GM19324 (cell line): ENCODE results near the gene CAMSAP2.
A peak's percentile ranks its signal among the peaks of the same experiment; 100 is the strongest.

Source experiments
- ATAC-seq: cut with Tn5 transposase; IDR thresholded peaks from one replicate; pipeline ENCODE4 v1.9.1; 2021; ENCODE audit warnings: mild to moderate bottlenecking, moderate library complexity; ENCODE audit not compliant: unreplicated experiment, low FRiP score

Gene CAMSAP2

GRCh38 chr1:200874694-200875093, 136.0 kb downstream of the CAMSAP2 start:
- ATAC-seq: no peak

DNA sequence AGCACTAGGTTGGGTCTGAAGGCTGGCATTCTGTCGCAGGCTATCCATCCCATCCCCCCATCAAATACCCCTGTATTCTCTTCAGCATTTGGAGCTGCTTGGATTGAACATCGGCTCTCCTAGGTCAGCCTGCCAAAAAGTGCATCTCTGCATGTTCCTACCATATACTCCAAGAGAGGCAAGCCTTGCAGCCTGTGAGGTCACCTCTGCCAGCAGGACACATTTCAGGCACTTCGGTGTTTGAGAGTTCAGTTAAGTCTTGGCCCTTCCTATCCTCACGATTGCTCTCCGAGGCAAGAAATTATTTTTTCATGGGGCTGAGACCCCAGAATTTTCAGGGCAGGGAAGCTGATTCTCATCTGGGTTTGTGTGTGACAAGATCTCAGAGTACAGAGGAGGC, 136.7 kb downstream of the CAMSAP2 start:
- no peak for ATAC-seq

DNA sequence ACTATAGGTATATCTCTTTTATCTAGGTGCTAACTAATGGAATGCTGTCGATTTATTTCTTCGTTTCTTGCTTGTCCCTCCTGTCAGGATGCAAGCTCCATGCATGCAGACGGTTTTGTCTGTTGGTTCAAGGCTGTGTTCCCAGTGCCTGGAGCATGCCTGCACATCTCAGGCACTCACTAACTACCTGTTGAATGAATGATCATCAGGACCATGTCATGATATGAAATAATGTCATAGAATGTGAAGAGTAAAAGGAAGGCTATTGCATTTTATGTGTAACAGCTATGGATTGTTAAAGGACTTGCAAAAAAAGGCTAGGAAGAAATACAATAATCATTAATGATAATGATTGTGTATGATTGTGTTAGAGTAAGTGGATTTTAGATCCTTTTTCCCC, 138.3 kb downstream of the CAMSAP2 start:
- no peak for ATAC-seq

DNA sequence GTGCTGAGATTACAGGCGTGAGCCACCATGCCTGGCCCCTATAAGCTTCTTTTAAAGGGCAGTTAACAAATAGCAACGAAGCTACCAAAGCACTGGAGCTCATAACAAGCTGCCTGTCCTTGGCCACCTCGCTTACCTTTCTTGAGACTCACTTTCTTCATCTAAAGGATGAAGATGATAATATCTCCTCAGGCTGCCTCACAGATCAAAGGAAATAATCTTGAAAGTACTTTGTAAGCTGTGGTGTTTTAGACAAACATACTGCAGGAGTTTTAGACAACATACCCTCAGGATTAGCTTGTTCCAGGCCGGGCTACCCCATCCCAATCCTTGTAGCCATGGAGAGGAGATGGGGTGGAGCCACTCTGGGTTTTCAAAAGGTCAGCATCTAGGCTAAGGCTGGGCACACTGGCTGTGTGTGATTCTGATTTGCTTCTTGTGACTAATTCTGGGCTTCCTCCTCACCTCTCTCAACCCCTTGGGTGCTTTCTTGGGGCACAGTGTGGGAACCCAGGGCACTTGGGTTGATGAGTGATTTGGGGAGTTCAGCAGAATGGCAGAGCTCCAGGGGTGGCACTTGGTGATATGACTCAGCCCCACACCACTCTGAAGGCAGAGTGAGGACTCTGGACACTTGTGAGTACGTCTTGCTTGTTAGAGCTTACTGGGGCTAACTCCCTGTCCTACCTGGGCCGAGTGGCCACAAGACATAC, 139.3 kb downstream of the CAMSAP2 start:
- ATAC-seq: peak; percentile 63

DNA sequence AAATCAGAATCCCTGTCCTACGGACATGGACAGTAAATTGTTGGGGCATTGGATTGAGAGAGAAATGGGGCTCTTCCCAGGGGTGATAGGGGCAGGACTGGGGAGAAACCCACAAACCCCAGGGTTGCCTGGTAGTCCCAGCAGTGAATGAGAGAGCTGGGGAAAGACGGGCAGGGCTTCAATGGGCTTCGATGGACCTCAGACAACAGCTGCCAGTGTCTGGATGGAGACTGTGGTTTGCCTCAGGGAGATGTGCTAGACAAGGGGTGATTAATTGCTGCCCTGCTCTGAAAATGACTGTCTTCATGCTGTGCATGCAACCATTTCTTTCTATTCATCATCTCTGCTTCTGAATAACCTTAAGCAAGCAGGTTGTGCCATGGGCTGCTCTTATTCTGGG, 141.5 kb downstream of the CAMSAP2 start:
- ATAC-seq: no peak

DNA sequence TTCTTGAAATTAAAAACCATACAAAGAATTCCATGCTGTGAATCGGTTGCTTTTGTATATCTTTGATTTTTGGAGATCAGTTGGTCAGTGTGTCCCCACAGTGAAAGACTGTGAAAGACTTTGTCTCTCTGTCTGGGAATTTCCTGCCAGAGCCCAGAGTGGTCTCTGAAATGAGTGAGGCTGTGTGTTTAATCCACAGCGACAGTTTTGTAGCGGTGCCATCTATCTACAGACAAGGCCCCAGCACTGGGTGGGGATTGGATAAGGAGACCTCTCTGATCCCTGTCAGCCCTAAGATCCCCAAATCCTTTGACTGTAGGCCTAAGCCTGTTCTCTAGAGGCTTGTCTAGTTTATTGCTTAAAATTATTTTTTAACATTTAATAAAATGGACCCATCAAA, 144.4 kb downstream of the CAMSAP2 start:
- ATAC-seq: no peak

- ATAC-seq: no peak
Observed at GRCh38 chr1:200885623-200886402, 147.1 kb downstream of the CAMSAP2 start.

DNA sequence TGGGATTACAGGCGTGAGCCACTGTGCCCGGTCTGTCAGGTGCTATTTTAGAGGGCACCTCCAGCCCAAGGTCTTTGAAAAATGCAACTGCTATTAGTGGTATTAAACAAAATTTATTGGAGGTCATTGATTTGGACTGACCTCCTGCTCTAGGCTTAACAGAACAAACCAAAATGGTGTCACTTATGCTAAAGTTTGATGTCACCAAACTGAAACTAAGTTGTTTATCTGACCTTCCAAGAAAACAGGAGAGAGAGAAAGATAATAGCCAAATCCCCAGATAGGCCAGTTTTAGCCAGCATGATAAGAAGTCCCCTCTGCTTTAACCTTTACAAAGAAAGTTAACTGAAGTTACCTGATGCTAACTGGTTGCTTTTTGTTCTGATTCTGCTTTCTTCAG, 147.9 kb downstream of the CAMSAP2 start:
- no peak for ATAC-seq

GRCh38 chr1:200887036-200887435, 148.3 kb downstream of the CAMSAP2 start:
- ATAC-seq: no peak

DNA sequence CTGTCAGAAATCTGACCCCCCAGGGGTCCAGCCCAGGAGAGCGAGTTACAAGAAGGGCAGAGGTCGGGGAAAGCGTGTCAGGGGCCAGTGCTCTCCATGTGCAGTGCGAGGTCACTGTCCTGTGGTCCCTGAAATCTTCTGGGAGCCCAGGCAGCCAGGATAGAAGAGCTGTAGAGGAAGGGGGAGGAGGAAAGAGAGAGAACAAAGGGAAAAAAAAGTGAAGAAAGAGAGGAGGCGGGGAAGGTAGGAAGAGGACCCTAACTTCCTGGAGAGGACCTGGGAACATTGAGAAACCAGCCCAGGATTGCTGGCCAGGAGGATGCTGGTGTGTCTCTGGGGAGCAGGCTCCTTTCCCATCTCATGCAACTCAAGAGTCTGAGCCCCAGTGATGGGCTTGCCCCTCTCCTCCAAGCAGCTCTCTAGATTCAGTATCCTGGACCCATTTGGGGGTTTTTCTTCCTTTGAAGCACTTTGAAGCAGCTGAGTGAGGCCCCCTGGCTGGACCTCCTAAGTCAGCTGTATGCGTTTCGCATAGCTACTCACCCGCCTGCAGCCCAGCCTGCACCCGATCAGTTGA, 149.2 kb downstream of the CAMSAP2 start:
- no peak for ATAC-seq

DNA sequence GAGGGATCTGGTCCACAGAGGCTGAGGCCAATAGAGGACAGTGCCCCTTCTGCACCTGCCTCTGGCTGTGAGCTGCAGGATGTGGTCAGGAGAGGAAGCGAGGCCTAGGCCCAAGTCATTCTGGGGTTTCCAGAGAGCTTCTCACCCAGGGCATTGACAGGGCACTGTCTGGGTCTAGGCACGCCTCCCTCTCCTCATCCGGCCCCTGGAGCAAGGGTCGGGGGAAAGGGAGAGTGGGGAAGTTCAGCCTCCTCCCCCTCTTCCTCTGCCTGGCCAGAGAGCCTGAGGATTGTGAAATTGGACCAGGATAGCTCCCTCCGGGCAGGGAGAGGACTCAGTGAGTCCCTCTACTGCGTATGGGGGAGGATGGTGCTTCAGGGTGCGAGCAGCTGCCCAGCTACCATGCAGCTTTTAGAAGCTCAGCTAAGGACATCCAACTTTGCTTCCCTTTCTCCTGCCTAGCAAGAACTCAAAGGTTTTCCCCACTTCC, 149.7 kb downstream of the CAMSAP2 start:
- ATAC-seq: peak; percentile 87

- no peak for ATAC-seq
Observed at GRCh38 chr1:200889571-200889970, 150.9 kb downstream of the CAMSAP2 start.

DNA sequence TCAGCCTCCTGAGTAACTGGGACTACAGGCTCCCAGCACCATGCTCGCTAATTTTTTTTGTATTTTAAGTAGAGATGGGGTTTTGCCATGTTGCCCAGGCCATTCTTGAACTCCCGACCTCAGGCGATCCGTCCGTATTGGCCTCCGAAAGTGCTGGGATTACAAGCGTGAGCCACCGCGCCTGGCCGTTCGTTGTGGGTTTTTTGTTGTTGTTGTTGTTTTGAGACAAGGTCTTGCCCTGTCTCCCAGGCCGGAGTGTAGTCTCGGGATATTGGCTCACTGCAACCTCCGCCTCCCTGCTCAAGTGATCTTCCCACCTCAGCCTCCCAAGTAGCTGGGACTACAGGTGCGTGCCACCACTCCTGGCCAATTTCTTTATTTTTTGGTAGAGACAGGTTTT, 151.3 kb downstream of the CAMSAP2 start:
- ATAC-seq: no peak

DNA sequence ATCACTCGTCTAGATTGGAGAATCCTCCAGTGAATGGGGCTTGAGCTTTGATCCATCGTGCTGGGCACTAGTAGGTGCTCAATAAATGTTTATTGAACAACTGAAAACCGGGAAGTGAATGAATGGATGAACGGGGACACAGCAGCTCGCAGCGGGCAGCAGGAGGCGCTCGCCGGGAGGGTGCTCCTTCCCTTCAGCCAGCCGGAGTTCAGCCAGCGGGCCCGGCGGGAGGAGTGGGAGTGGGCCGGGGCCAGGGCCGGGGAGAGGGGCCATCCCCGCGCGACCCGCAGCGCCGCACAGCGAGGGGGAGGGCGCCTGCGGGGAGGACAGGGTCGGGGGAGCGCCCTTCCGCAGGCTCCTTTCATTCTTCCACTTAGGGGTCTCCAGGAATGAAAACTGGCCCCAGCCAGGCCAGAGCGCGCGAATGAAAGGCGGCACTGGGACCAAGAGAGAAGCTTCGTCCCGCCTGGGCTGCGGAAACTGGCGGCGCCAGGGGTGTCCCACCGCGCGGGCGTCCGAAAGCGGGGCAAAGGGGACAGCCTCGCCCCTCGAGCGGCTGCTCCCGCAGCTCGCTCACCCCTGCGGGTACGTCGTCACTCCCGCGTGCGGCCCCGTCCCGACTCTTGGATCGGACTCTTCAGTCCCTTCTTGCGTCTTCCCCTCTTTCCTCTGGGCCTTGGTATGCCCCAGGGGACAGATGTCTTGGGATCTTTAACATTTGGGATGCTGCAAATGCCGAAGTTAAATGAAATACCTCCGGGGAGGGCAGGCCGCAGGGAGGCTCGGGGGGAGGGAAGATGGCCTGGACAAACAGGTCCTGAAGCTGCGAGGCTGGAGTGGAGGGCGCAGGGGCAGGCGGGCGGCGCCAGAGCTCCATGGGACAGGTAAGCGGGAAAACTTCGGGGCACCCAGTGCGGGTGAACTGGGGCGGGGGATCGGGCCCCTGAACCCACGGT, 152.4 kb downstream of the CAMSAP2 start:
- no peak for ATAC-seq

DNA sequence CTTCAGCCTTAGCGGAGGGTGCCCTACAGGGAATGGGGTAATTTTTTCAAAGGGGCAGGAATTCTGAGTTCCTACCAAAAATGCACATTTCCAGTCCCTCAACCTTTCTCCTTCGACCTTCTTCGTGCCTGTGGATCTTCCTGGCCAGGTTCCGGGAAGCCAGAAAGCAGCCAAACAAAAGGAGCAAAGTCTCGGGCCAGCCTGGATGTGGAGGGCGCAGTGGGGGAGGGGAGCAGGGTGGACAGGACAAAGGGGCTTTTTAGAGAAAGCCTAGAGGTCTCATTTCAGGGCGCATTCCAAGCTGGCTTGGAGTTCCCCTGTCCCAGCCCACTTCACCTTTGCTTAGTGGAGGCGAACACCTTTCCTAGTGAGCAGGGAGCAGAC, 153.1 kb downstream of the CAMSAP2 start:
- ATAC-seq: no peak

DNA sequence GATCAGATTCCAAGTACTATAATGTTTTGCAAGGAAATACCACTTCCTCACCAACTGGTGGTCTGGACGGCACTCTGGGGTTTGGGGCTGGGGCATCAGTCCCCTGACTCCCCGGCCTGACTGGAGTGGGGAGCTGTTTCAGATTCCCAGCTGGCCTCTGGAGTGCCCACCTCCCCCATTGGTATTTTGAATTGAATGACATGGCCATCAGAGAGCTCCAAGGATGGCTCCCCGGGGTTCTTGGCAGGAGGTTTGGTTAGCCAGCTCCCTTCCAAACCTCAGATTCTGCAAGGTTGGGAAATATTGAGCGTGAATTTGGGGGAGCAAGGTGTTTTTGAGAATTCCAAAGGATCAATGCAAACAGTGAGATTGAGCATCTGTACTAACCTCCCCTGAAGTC, 153.9 kb downstream of the CAMSAP2 start:
- ATAC-seq: no peak

GRCh38 chr1:200892958-200893357, 154.3 kb downstream of the CAMSAP2 start:
- no peak for ATAC-seq

DNA sequence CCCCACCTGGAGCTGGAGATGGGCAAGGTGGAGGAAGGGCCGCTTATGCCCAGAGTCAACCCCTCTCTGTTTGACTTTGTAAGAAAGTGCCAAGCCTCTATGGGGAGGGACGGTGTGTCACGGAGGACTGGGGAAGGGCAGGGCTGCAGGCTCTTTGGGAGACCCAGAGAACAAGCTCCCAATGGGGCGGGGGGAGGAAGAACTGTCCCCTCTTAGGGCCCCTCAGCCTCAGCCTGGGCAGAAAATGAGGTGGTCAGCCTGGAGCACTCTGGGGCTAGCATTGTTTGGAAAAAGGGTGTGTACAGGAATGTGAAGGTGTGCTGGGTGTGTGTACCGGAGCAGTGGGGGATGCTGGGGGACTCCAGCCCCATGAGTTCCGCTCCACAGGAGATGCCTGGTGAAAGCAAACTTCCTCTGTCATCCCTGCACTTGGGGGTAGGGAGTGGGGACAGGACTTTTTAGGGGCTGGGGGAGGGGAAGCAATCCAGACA, 154.8 kb downstream of the CAMSAP2 start:
- ATAC-seq: no peak

DNA sequence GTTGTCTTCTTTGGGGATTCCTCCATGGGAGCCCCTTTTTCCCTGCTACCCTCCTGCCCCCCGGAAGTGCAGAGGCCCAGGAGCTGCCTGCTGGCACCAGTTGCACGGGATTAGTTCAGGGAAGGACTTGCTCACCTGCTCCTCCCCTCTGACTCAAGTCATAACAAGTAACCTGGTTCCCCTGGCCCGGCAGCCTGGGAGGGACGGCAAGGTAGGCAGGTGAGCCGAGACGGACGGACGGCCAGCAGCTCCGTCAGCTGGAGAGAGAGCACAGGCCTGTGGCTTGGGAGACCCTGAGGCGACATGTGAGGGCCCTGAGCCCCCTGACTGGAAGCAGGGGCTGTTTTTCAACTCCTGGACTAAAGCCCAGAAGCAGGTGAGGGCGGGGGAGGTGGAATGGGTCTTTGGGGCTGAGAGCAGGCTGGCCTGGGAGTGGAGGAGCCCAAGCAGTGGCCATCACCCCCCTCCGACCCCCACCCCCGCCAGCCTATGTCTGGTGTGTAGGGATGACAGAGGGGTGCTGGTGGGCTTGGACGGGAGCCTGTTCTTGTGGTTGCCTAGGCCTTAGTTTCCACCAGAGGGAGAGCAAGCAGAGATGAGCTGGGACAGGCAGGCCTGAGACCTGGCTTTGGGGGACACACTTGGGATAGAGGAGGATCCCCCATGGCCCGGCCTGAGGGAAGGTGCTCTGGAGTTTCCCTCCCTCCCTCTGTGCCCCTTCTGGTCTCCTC, 156.2 kb downstream of the CAMSAP2 start, which contains the start of gene INAVA:
TSS of gene INAVA (plus strand) at position 189 of the 731 bp plus-strand sequence. CDS start 3,501 bp downstream, outside the sequence.
- no peak for ATAC-seq

- ATAC-seq: no peak
Observed at GRCh38 chr1:200895443-200895789, 156.7 kb downstream of the CAMSAP2 start.
